ENCODE results near the gene PARVB.
A peak's percentile ranks its signal among the peaks of the same experiment; 100 is the strongest.

PARVB gene

DNA sequence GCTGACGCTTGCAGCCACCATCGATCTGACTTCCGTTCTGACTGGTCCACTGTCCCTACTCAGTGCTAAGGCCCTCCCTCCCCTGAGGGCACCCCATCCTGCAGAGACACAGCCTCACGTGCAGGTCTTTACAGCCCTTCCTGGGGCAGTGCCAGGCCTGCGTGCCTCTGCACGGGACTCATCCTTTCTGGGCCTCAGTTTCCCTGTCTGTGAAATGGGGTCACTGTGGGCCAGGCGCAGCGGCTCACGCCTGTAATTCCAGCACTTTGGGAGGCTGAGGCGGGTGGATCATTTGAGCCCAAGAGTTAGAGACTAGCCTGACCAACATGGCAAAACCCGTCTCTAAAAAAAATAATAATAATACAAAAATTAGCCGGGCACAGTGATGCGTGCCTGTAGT lies 138.9 kb downstream of the PARVB start:
- Mint-ChIP-seq H3K9me3 (no peaks in the 10 kb centered on the region), H3K36me3 (ENCODE audit: low read depth) (peaks cover 96% of the 10 kb centered on the region), H3K4me1 (ENCODE audit: low read depth) (peaks cover 19% of the 10 kb centered on the region), H3K4me3 (no peak overlapping the region), H3K27ac (no peak overlapping the region), H3K27me3 (no peaks in the 10 kb centered on the region)
- intact Hi-C loops (cut with micrococcal nuclease), result no loop called here

DNA sequence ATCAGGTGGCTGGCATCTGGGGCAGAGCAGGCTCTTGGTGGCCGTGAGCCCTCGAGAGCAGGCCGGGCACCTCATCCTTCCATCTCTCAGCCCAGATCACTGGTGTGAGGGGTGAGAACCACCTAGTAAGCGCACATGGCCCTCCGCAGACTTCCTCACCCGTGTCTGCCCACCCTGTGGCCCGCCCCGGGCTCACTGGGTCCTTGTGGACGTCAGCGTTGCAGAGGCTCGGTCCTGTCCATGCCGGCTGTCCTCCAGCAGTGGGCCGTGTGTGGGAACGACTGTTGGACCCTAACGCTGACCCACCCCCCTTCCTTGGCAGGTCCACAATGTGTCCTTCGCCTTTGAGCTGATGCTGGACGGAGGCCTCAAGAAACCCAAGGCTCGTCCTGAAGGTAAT lies 139.4 kb downstream of the PARVB start:
- H3K4me1 Mint-ChIP-seq (ENCODE audit: low read depth), result peaks cover 19% of the 10 kb centered on the region
- H3K27ac Mint-ChIP-seq, result no peak overlapping the region
- no peaks in the 10 kb centered on the region for H3K9me3 Mint-ChIP-seq
- intact Hi-C loops (cut with micrococcal nuclease), result no loop called here
- H3K36me3 Mint-ChIP-seq (ENCODE audit: low read depth), result peaks cover 96% of the 10 kb centered on the region
- H3K4me3 Mint-ChIP-seq, result no peak overlapping the region
- H3K27me3 Mint-ChIP-seq, result no peaks in the 10 kb centered on the region

- Mint-ChIP-seq H3K4me3 (no peak overlapping the region), H3K4me1 (ENCODE audit: low read depth) (peaks cover 19% of the 10 kb centered on the region), H3K27ac (no peak overlapping the region), H3K27me3 (no peaks in the 10 kb centered on the region), H3K36me3 (ENCODE audit: low read depth) (peaks cover 96% of the 10 kb centered on the region), H3K9me3 (no peaks in the 10 kb centered on the region)
- intact Hi-C loops (cut with micrococcal nuclease), result no loop called here
These were observed 139.9 kb downstream of the PARVB start for GRCh38 chr22:44164031-44164430.

DNA sequence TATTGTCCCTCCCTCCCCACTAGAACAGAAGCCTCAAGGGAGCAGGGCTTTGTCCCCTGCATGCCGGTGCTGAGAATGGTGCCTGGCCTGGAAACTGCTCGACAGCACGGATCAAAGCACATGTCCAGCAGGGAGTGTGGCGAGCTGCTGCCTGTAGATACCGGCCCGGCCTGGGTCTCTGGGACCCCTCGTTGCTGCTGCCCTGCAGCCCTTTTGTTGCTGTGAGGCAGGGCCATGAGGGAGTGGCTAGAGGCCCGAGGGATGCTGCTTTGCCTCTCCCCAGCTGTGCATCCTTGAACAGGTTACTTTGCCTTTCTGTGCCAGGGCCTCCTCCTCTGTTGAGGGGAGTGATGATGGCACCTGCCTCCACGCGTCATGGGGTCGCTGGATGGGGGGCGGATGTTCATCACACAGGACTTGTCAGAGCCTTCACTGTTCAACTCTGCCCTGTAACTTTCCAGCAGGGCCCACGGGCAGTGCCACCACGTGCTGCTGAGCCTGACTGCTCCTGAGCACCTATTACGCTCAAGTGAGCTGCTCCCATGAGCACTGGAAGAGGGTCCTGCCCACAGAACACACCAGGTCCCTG lies 141.3 kb downstream of the PARVB start:
- no peaks in the 10 kb centered on the region for H3K27me3 Mint-ChIP-seq
- no peak overlapping the region for H3K4me3 Mint-ChIP-seq
- H3K36me3 Mint-ChIP-seq (ENCODE audit: low read depth), result peaks cover 92% of the 10 kb centered on the region
- no peaks in the 10 kb centered on the region for H3K9me3 Mint-ChIP-seq
- no peak overlapping the region for H3K27ac Mint-ChIP-seq
- intact Hi-C loops (cut with micrococcal nuclease), result no loop called here
- peaks cover 9% of the 10 kb centered on the region for H3K4me1 Mint-ChIP-seq (ENCODE audit: low read depth)

GRCh38 chr22:44166498-44167276 lies 142.6 kb downstream of the PARVB start:
- H3K4me1 Mint-ChIP-seq (ENCODE audit: low read depth), result peaks cover 14% of the 10 kb centered on the region
- H3K27ac Mint-ChIP-seq, result no peak overlapping the region
- H3K4me3 Mint-ChIP-seq, result no peak overlapping the region
- H3K9me3 Mint-ChIP-seq, result no peaks in the 10 kb centered on the region
- peaks cover 87% of the 10 kb centered on the region for H3K36me3 Mint-ChIP-seq (ENCODE audit: low read depth)
- intact Hi-C loops (cut with micrococcal nuclease), result no loop called here
- H3K27me3 Mint-ChIP-seq, result no peaks in the 10 kb centered on the region

DNA sequence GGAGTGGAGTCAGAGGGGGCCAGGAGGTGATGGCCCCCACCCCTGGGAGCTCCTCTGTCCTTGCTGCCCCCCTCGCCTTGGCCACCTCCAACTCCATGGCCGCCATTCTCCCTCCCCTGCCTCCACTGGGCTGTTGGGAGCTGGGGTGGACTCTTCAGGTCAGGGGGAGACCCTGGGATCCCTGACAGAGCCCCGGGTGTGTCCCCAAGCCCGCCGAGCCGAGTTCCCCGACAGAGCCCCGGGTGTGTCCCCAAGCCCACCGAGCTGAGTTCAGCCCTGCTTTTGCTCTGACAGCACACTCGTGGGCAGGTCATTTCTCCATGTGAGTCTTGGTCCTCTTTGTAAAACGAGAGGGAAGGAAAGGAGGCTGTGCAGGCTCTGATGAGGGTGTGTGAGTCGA lies 143.4 kb downstream of the PARVB start:
- H3K9me3 Mint-ChIP-seq, result no peaks in the 10 kb centered on the region
- H3K27me3 Mint-ChIP-seq, result no peaks in the 10 kb centered on the region
- H3K27ac Mint-ChIP-seq, result no peak overlapping the region
- no peak overlapping the region for H3K4me3 Mint-ChIP-seq
- peaks cover 79% of the 10 kb centered on the region for H3K36me3 Mint-ChIP-seq (ENCODE audit: low read depth)
- intact Hi-C loops (cut with micrococcal nuclease), result no loop called here
- peaks cover 22% of the 10 kb centered on the region for H3K4me1 Mint-ChIP-seq (ENCODE audit: low read depth)

- Mint-ChIP-seq H3K9me3 (no peaks in the 10 kb centered on the region), H3K27me3 (no peaks in the 10 kb centered on the region), H3K4me1 (ENCODE audit: low read depth) (peaks cover 29% of the 10 kb centered on the region), H3K36me3 (ENCODE audit: low read depth) (peaks cover 72% of the 10 kb centered on the region), H3K27ac (no peak overlapping the region), H3K4me3 (no peak overlapping the region)
- intact Hi-C loops (cut with micrococcal nuclease), result no loop called here
These were observed 144.1 kb downstream of the PARVB start for GRCh38 chr22:44168206-44168605.

DNA sequence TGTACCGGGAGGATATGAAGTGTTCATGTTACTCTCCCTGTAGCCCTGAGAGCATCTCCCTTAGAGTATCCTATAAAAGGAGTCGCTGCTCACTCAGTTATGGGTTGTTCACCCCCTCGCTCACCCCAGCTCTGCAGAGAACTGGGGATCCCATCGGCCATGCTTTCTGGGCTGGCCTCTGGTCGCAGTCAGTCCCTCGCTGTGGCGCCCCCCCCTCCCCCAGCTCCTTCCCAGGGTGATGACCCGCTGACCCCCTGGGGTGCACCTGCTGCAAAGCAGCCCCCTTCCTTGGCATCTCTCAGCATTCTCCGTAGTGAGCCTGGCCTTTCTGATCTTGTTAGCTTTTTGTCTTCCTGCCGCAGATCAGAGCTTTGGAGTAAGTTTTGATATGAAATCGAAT lies 146.4 kb downstream of the PARVB start:
- Mint-ChIP-seq H3K4me1 (ENCODE audit: low read depth) (peaks cover 44% of the 10 kb centered on the region), H3K27ac (peak overlapping the region; percentile 39), H3K4me3 (no peak overlapping the region), H3K27me3 (no peaks in the 10 kb centered on the region), H3K9me3 (no peaks in the 10 kb centered on the region), H3K36me3 (ENCODE audit: low read depth) (peaks cover 56% of the 10 kb centered on the region)
- intact Hi-C loops (cut with micrococcal nuclease), result no loop called here

GRCh38 chr22:44171561-44171960 lies 147.5 kb downstream of the PARVB start:
- H3K27me3 Mint-ChIP-seq, result no peaks in the 10 kb centered on the region
- peaks cover 44% of the 10 kb centered on the region for H3K4me1 Mint-ChIP-seq (ENCODE audit: low read depth)
- H3K27ac Mint-ChIP-seq, result peak overlapping the region; percentile 85
- peaks cover 49% of the 10 kb centered on the region for H3K36me3 Mint-ChIP-seq (ENCODE audit: low read depth)
- intact Hi-C loops (cut with micrococcal nuclease), result no loop called here
- no peaks in the 10 kb centered on the region for H3K9me3 Mint-ChIP-seq
- H3K4me3 Mint-ChIP-seq, result no peak overlapping the region

DNA sequence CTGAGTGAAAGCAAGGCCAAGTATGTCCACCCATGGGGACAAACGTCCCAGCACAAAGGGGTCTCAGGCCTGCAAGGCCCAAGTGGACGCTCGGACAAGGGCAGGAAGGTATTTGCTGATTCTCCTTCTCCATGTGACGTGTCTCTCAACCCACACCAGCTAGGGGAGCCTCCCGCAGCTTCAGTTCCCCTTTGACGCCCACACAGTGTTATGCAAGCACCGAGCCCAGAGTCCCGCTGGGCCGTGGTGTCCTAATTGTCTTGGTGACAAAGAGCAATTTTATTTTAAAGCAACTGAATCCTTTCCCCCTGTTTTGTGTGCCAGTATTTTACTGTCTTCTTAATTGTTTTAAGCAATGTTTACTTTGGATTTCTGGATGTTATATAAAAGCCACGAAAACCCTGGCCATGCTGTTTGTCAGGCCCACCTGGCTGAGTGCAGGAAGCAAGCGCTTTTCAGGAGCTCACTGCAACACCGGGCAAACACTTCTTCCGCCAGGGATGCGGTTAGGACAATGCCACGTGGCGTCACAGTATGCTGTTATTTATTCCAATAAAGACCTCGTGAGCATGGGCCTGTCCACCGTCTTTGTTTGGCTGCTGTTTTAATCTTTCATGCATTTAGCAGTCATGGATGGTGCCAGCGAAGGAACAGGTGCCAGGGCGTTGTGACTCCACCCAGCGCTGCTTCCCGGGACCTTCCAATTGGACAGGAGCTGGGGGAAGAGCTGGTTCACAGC lies 148.4 kb downstream of the PARVB start:
- peak overlapping the region; percentile 52 for H3K4me3 Mint-ChIP-seq
- no peaks in the 10 kb centered on the region for H3K9me3 Mint-ChIP-seq
- peak overlapping the region; percentile 85 for H3K27ac Mint-ChIP-seq
- peaks cover 44% of the 10 kb centered on the region for H3K4me1 Mint-ChIP-seq (ENCODE audit: low read depth)
- intact Hi-C loops (cut with micrococcal nuclease), result loop anchor here (1.0 kb wide), 2 partner anchors 10 to 20 kb away; no protein-coding TSS in a partner anchor
- no peaks in the 10 kb centered on the region for H3K27me3 Mint-ChIP-seq
- peaks cover 39% of the 10 kb centered on the region for H3K36me3 Mint-ChIP-seq (ENCODE audit: low read depth)

- H3K9me3 Mint-ChIP-seq, result no peaks in the 10 kb centered on the region
- H3K27ac Mint-ChIP-seq, result peak overlapping the region; percentile 85
- peaks cover 44% of the 10 kb centered on the region for H3K4me1 Mint-ChIP-seq (ENCODE audit: low read depth)
- no peaks in the 10 kb centered on the region for H3K27me3 Mint-ChIP-seq
- peak overlapping the region; percentile 52 for H3K4me3 Mint-ChIP-seq
- H3K36me3 Mint-ChIP-seq (ENCODE audit: low read depth), result peaks cover 33% of the 10 kb centered on the region
- intact Hi-C loops (cut with micrococcal nuclease), result no loop called here
These were observed 149.1 kb downstream of the PARVB start for GRCh38 chr22:44173154-44173553.

GRCh38 chr22:44175676-44176075 lies 151.6 kb downstream of the PARVB start:
- H3K27me3 Mint-ChIP-seq, result no peaks in the 10 kb centered on the region
- no peak overlapping the region for H3K27ac Mint-ChIP-seq
- H3K9me3 Mint-ChIP-seq, result no peaks in the 10 kb centered on the region
- intact Hi-C loops (cut with micrococcal nuclease), result no loop called here
- peaks cover 53% of the 10 kb centered on the region for H3K4me1 Mint-ChIP-seq (ENCODE audit: low read depth)
- peaks cover 12% of the 10 kb centered on the region for H3K36me3 Mint-ChIP-seq (ENCODE audit: low read depth)
- no peak overlapping the region for H3K4me3 Mint-ChIP-seq

DNA sequence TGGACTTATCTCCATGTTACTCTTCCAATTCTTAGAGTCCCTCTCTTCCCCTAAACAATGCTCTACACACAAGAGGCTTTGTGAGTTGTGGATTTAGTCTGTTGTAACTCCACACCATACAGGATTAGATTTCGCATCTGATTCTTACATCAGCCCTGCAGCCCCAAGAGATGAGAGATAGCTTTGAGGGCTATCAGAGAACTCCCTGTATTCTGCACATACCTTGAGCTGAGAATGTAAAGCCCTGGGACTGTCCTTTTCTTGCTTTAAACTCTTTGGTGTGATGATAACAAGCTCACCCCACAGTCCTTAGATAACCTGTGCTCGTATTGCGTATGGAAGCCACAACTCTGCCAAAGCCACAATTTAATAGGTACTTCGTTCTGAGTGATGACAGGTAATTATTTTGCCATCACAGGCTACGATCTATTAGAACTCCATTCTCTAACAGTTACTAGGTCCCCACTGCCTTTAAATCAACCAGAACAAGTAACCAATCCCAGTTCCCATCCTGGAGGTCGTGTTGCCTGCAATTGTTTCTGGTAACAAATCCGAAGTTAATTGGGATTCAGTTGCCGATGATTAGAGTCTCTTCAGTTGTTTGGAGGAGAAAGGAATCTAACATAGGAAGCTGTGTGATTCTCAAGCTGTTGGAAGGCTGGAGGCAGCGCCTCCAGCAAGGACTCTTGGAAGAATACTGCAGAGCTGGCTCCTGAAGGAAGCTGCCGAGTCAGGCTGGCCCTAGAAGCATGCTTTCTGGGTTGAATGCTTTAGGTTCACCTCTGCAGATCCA lies 155.3 kb downstream of the PARVB start:
- intact Hi-C loops (cut with micrococcal nuclease), result no loop called here

More for the DNA sequence above, 155.3 kb downstream of the PARVB start:
- no peaks in the 10 kb centered on the region for H3K27me3 Mint-ChIP-seq
- peaks cover 48% of the 10 kb centered on the region for H3K4me1 Mint-ChIP-seq (ENCODE audit: low read depth)
- H3K27ac Mint-ChIP-seq, result peak overlapping the region; percentile 91
- no peaks in the 10 kb centered on the region for H3K9me3 Mint-ChIP-seq
- peaks cover 21% of the 10 kb centered on the region for H3K36me3 Mint-ChIP-seq (ENCODE audit: low read depth)
- H3K4me3 Mint-ChIP-seq, result no peak overlapping the region

All from dendritic cell treated with granulocyte-macrophage colony-stimulating factor and Interleukin-4, amounts not matched to agents 40 ng/mL and 50 ng/mL, for 4 days (primary cell).